HFFc6 (cell line): ENCODE results near the gene ZFP36L2. TPM values are rescaled to one million over a fixed set of nuclear protein-coding genes. Genes with fewer than 3 reads are reported as not detected.

ENCODE experiments used
- DNase-seq: peaks from one replicate; pipeline ENCODE4 v3.0.0-alpha.2; 2018
- H3K27ac Mint-ChIP-seq: 2 replicates; pipeline ENCODE4 v1.8.0; 2020; ENCODE audit warnings: mild to moderate bottlenecking, mixed read lengths
- H3K27me3 Mint-ChIP-seq: 2 replicates; pipeline ENCODE4 v1.8.0; 2021; ENCODE audit warnings: mild to moderate bottlenecking, moderate library complexity, mixed read lengths; ENCODE audit not compliant: insufficient read depth
- H3K36me3 Mint-ChIP-seq: 2 replicates; pipeline ENCODE4 v1.8.0; 2021; ENCODE audit warnings: low read depth, mixed read lengths
- H3K4me1 Mint-ChIP-seq: 2 replicates; pipeline ENCODE4 v1.8.0; 2020; ENCODE audit warnings: low read depth, mixed read lengths
- H3K4me3 Mint-ChIP-seq: 2 replicates; pipeline ENCODE4 v1.8.0; 2020; ENCODE audit warnings: mild to moderate bottlenecking, moderate library complexity, mixed read lengths
- H3K9me3 Mint-ChIP-seq: 2 replicates; pipeline ENCODE4 v1.8.0; 2020; ENCODE audit warnings: mild to moderate bottlenecking, mixed read lengths
- total RNA-seq, 6 experiments: library from RNA; stranded (reverse); fragmentation: NEBNext Ultra II Directional; extraction: Animal tissue kit (Norgen Biotek cat#: 25700); gene quantifications; 2 replicates in 1 of 6; 3 replicates in 5 of 6; pipeline ENCODE4 v1.2.3, GENCODE V29; 2021
- TF ChIP-seq, protein P1 (sequence below): fragments of 200-600 bp; sonication (generic); IDR thresholded peaks from 2 replicates; pipeline ENCODE4 v1.5.0; 2021; ENCODE audit warnings: antibody characterized with exemption, mild to moderate bottlenecking

Gene ZFP36L2
- total RNA-seq, 6 experiments from 2014 or later: 66.6 to 94.5 (median 81.5) TPM

DNA sequence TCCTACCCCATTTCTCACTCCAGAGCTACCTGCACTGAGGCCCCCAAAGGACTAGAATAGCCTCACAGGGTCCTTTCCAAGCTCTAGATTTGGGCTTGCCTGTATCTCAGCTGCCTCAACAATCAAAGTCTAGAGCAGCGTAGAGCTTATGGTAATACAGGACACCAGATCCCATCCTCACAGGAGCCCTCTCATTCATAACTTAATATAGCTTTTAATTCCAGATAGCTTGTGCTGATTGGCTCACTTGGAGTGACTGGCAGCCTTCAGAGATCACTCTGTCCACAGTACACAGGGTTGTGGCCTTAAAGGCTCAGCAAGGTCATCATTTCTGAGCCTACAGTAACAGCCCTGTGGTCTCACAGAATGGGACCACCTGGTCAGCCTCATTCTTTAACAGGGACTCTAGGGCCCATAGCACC lies 51.4 kb downstream of the ZFP36L2 start:
- DNase-seq: no peak
- Mint-ChIP-seq H3K27me3 (peaks cover 3% of the 10 kb centered on the region), H3K36me3 (no peaks in the 10 kb centered on the region; the same call in 1 of the 2 replicates), H3K27ac (no peak overlapping the region), H3K4me3 (no peak overlapping the region), H3K9me3 (peaks cover 12% of the 10 kb centered on the region; the same call in 1 of the 2 replicates), H3K4me1 (peaks cover 27% of the 10 kb centered on the region)
- TF ChIP-seq, protein P1, sequence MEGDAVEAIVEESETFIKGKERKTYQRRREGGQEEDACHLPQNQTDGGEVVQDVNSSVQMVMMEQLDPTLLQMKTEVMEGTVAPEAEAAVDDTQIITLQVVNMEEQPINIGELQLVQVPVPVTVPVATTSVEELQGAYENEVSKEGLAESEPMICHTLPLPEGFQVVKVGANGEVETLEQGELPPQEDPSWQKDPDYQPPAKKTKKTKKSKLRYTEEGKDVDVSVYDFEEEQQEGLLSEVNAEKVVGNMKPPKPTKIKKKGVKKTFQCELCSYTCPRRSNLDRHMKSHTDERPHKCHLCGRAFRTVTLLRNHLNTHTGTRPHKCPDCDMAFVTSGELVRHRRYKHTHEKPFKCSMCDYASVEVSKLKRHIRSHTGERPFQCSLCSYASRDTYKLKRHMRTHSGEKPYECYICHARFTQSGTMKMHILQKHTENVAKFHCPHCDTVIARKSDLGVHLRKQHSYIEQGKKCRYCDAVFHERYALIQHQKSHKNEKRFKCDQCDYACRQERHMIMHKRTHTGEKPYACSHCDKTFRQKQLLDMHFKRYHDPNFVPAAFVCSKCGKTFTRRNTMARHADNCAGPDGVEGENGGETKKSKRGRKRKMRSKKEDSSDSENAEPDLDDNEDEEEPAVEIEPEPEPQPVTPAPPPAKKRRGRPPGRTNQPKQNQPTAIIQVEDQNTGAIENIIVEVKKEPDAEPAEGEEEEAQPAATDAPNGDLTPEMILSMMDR: no peak

DNA sequence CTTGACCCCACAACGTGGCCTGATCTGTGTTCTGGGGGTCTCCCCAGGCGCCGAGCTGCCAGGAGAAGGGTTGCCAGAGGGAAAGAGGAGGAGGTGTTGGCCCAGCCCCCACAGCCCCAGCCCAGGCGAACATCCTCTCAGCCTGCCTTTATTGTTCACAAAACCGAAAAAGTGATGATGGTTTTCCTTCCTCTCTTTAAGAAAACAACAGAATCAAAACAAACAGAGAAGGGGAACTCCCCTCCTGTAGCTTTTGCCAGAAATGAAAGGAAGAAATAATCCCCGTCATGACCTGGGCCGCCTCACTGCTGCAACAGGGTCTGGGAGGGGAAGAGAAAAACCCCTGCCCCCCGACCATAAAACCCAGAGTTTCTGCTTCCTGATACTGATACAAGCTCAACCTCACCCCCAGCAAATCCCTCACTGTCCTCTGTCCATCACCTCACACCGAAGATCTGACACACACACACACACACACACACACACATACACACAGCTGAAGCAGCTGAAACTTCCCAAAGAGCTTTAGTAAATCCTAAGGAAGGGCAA lies 52.0 kb downstream of the ZFP36L2 start:
- peaks cover 3% of the 10 kb centered on the region for H3K27me3 Mint-ChIP-seq
- TF ChIP-seq, protein P1: no peak
- H3K27ac Mint-ChIP-seq: no peak overlapping the region
- DNase-seq: no peak
- H3K4me3 Mint-ChIP-seq: no peak overlapping the region
- H3K4me1 Mint-ChIP-seq: peaks cover 26% of the 10 kb centered on the region
- H3K9me3 Mint-ChIP-seq: peaks cover 12% of the 10 kb centered on the region; the same call in 1 of the 2 replicates
- H3K36me3 Mint-ChIP-seq: no peaks in the 10 kb centered on the region; the same call in 1 of the 2 replicates
